ENCODE measurements around the gene SDR42E2. TPM values are rescaled to one million over a fixed set of nuclear protein-coding genes. Genes with fewer than 3 reads are reported as not detected.

The SDR42E2 gene
- total and polyA plus RNA-seq, 10 of the 15 experiments (the other 5 are each of a cell fraction or from before 2014, with no cell fraction given), result 0.01 to 0.09 (median 0.08) TPM; not detected in 4

DNA sequence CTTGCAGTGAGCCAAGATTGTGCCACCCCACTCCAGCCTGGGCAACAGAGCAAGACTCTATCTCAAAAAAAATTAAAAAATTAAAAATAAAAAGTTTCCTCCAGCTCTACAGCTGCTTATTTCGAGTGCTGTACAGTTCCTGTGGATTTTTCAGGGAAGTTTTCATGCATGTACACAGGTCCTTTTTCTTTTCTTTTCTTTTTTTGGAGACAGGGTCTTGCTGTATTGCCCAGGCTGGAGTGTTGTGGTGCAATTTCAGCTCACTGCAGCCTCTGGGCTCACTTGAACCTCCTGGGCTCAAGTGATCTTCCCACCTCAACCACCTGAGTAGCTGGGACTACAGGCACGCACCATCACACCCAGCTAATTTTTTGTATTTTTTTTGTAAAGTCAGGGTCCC is 59.7 kb downstream of the SDR42E2 start (continued):
- TF ChIP-seq, protein P1, sequence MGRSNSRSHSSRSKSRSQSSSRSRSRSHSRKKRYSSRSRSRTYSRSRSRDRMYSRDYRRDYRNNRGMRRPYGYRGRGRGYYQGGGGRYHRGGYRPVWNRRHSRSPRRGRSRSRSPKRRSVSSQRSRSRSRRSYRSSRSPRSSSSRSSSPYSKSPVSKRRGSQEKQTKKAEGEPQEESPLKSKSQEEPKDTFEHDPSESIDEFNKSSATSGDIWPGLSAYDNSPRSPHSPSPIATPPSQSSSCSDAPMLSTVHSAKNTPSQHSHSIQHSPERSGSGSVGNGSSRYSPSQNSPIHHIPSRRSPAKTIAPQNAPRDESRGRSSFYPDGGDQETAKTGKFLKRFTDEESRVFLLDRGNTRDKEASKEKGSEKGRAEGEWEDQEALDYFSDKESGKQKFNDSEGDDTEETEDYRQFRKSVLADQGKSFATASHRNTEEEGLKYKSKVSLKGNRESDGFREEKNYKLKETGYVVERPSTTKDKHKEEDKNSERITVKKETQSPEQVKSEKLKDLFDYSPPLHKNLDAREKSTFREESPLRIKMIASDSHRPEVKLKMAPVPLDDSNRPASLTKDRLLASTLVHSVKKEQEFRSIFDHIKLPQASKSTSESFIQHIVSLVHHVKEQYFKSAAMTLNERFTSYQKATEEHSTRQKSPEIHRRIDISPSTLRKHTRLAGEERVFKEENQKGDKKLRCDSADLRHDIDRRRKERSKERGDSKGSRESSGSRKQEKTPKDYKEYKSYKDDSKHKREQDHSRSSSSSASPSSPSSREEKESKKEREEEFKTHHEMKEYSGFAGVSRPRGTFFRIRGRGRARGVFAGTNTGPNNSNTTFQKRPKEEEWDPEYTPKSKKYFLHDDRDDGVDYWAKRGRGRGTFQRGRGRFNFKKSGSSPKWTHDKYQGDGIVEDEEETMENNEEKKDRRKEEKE (IDR thresholded peaks at IDR 0.05), result no peak
- TF ChIP-seq POLR2AphosphoS5 (IDR thresholded peaks at IDR 0.05; ENCODE audit: low read length) (no peak), CHD2 (IDR thresholded peaks at IDR 0.05; ENCODE audit: borderline replicate concordance, low read depth, low read length) (no peak), SIN3A (IDR thresholded peaks at IDR 0.05; ENCODE audit: low read depth, low read length) (no peak), CTCF (IDR thresholded peaks at IDR 0.05 in 2 of 3, conservative IDR thresholded peaks at IDR 0.05 in 1 of 3; ENCODE audit: control insufficient read depth in 2 of 3, extremely low read depth in 1 of 3, insufficient read depth in 1 of 3, low read depth in 3 of 3, low read length in 3 of 3) (no peak), NBN (IDR thresholded peaks at IDR 0.05) (no peak), POU2F2 (IDR thresholded peaks at IDR 0.05; ENCODE audit: borderline replicate concordance, low read depth, low read length) (no peak)
- TF ChIP-seq, protein P2, sequence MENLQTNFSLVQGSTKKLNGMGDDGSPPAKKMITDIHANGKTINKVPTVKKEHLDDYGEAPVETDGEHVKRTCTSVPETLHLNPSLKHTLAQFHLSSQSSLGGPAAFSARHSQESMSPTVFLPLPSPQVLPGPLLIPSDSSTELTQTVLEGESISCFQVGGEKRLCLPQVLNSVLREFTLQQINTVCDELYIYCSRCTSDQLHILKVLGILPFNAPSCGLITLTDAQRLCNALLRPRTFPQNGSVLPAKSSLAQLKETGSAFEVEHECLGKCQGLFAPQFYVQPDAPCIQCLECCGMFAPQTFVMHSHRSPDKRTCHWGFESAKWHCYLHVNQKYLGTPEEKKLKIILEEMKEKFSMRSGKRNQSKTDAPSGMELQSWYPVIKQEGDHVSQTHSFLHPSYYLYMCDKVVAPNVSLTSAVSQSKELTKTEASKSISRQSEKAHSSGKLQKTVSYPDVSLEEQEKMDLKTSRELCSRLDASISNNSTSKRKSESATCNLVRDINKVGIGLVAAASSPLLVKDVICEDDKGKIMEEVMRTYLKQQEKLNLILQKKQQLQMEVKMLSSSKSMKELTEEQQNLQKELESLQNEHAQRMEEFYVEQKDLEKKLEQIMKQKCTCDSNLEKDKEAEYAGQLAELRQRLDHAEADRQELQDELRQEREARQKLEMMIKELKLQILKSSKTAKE (IDR thresholded peaks at IDR 0.05; ENCODE audit: low read depth, poor library complexity, severe bottlenecking), result no peak

Data from GM12878 (cell line).